T47D (cell line): Measurements from ENCODE around the gene PARP3.

Source experiments
- DNase-seq, 2 experiments: peaks; one replicate each; pipeline versions ENCODE4 v3.0.0 to v3.0.0-alpha.2; 2011 to 2012; ENCODE audit warnings: low read depth in 1 of 2, low spot score in 1 of 2
- JUND ChIP-seq: IDR thresholded peaks from 2 replicates; pipeline ENCODE4 v1.6.1; 2012; ENCODE audit warnings: low read depth
- in situ Hi-C: cut with HindIII; loops from 2 replicates; pipeline ENCODE4 v1.10.0; 2016; ENCODE audit warnings: low sequenced_read_pairs, low pct_unique_long_range_greater_than_20kb

The PARP3 gene

DNA sequence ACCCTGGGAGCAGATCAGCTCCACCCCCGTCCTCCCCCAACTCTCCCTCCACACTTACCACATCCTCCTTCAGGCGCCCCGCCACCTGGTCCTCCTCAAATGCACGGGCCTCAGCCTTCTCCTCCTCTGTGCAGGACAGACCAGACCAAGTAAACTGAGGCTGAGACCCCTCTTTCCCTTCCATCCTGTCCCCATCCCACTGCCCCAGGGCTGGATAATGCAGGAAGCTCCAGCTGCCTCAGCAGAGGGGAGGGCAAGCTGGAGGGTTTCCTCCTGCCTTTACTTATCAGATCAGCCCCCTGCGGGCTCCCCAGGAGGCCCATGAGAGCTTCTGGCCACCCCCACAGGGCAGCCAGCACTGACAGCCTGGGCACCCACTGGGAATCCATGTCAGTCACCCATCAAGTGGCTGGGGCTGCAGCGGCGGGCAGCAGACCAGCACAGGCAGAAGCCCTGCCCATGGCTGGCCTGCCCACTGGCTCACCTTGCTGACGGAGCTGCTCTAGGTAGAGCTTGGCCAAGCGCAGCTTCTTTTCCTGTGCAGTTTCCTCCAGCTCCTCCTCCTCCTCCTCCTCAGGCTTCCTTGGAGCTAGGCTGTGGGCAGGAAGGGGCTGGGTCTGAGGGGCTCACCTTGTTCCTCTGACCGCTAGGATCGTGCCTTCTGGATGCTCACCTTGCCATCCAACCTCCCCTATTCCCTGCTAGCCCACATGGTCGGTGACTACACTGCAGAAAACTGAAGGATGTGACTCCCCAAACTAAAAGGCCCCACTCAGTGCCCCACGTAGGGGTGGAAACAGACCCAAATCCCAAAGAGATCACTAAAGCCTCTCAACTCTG, 4.3 kb upstream of the PARP3 start:
- DNase-seq, result no peak
- no peak for TF ChIP-seq JUND
- in situ Hi-C loops, result no loop called here

- DNase-seq, result no peak
- no peak for TF ChIP-seq JUND
- in situ Hi-C loops, result no loop called here
Measured at GRCh38 chr3:51938780-51939425, 3.3 kb upstream of the PARP3 start.

GRCh38 chr3:51940648-51941462, 1.3 kb upstream of the PARP3 start:
- in situ Hi-C loops, result no loop called here
- DNase-seq, result no peak
- no peak for TF ChIP-seq JUND

DNA sequence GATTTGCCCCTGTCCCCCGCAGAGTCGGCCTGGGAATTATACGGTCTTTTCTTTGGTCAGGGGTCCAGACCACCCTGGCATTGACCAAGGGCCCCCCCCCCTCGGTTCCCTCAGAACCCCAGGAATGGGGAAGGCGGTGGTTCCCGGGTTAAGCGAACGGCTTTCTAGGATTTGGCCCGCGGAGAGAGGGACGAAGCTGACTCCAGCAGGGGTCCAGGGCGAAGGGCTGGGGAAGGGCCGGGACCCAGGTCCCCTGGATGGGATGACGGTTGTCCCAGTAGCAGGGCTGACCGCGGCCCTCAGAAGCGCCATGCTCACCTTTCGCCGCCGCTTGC, 733 bp upstream of the PARP3 start:
- no peak for TF ChIP-seq JUND
- no peak for DNase-seq
- in situ Hi-C loops, result no loop called here

- peak; percentile 52 to 56 for DNase-seq
- in situ Hi-C loops, result no loop called here
- TF ChIP-seq JUND, result no peak
Measured at GRCh38 chr3:51942603-51943450, 664 bp downstream of the PARP3 start.

DNA sequence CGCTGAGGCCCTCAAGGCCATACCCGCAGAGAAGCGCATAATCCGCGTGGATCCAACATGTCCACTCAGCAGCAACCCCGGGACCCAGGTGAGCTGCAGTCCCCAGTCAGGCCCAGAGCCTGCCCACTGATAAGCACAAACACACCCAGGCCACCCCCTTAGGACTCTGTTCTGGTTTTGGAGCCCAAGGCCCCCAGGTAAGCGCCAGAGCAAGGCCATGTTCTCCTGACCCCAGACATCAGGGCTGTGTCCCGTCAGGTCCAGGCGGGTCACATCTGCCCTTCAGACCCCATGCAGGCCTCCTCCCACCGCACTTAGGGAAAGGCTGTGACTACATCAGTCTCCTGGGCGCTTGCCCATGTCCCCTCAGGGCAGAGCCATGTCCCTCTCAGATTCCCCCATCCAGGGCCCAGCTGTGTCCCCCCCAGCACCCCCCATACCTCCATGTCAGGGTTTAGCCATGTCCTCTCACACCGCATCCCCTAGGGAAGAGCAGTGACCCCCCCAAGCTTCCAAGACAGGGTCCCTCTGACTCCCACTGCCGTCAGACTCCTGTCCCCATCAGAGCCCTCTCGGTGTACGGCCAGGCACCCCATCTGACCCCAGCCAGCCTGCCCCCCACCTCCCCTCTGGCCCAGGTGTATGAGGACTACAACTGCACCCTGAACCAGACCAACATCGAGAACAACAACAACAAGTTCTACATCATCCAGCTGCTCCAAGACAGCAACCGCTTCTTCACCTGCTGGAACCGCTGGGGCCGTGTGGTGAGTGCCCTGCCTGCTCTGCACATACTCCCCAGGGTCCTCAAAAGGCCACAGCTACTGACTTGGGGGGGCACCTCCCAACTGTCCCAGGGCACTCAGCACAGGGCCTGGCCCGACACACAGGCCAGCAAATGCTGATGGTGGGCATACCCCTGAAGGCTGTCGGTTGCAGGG, 1.6 kb downstream of the PARP3 start:
- TF ChIP-seq JUND, result no peak
- in situ Hi-C loops, result no loop called here
- no peak for DNase-seq

DNA sequence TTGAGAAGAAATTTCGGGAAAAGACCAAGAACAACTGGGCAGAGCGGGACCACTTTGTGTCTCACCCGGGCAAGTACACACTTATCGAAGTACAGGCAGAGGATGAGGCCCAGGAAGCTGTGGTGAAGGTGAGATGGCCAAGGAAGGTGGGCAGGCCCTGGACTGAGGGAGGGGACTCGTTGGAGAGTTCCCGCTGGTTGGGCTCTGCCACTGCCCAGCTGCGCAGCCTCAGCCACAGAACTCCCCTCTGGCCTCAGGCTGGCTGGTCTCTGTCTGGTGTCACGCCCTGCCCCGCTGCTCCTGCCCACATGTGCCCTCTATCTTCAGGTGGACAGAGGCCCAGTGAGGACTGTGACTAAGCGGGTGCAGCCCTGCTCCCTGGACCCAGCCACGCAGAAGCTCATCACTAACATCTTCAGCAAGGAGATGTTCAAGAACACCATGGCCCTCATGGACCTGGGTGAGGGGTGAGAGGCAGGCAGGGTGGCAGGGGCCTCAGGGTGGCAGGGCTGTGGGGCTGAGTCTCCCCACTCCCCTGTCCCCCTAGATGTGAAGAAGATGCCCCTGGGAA, 2.4 kb downstream of the PARP3 start:
- DNase-seq, result no peak
- in situ Hi-C loops, result no loop called here
- no peak for TF ChIP-seq JUND

- no peak for TF ChIP-seq JUND
- no peak for DNase-seq
- in situ Hi-C loops, result no loop called here
Measured at GRCh38 chr3:51945031-51945840, 3.1 kb downstream of the PARP3 start.

GRCh38 chr3:51945926-51946705, 4.0 kb downstream of the PARP3 start:
- in situ Hi-C loops, result no loop called here
- TF ChIP-seq JUND, result no peak
- DNase-seq, result no peak

DNA sequence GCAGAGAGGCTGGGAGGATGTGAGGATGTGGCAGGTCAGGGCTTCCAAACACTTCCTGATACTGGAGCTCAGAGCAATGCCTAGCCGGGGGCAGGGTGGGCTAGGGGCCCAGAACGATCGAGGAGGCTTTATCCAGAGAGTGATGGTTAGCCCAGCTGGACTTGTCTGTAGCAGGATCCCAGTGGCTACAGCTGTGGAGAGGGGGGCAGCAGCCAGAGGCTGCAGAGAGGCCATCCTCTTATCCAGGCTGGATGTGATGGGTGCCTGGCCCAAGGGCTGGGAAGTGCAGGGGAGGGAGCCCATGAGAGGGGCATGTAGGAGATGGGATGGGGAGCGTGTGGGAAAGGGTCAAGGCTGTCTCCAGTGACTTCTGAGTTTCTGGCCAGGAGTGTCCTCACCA, 4.6 kb downstream of the PARP3 start:
- in situ Hi-C loops, result no loop called here

More for the DNA sequence above, 4.6 kb downstream of the PARP3 start:
- no peak for TF ChIP-seq JUND
- no peak for DNase-seq
